Measurements from ENCODE around the gene TFB2M. TPM values are rescaled to one million over a fixed set of nuclear protein-coding genes. Genes with fewer than 3 reads are reported as not detected.
"Not testable (repeated sequence)": the region's sequence is repeated elsewhere in the genome, so short reads cannot be mapped to it uniquely, and the experiment has no call there.

Gene TFB2M
- total RNA-seq, 2 experiments from 2014 or later: 10.4 to 12.3 TPM

DNA sequence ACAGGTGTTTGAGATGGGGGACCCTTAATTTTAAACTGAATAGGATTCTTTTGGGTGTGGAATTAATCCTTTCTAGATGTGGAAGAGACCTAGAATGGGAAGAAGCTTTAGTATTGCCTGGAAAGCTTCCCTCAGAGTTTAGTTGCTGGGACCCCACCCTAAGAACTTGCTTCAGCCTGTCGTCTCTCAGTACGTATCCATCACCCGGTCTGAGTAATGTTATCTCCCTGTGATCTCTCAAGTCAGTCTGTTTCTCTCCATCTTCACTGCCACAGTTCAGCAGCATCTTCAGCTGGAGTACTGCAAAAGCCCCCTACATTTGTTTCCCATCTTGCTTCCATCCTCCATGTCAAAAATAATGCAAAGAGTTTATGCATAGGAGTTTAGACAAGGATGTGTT is 29.1 kb upstream of the TFB2M start:
- H3K27me3 Mint-ChIP-seq (ENCODE audit: low read depth): no peaks in the 10 kb centered on the region
- CTCF ChIA-PET: no interaction called here
- DNase-seq (no peak), ATAC-seq (no peak)
- H3K36me3 Mint-ChIP-seq (ENCODE audit: low read depth): peaks cover 42% of the 10 kb centered on the region
- H3K27ac Mint-ChIP-seq: no peak overlapping the region
- no peak overlapping the region for H3K4me3 Mint-ChIP-seq
- POLR2A ChIA-PET: no interaction called here
- peaks cover 3% of the 10 kb centered on the region for H3K4me1 Mint-ChIP-seq (ENCODE audit: low read depth)
- peaks cover 3% of the 10 kb centered on the region for H3K9me3 Mint-ChIP-seq (ENCODE audit: insufficient read depth)

DNA sequence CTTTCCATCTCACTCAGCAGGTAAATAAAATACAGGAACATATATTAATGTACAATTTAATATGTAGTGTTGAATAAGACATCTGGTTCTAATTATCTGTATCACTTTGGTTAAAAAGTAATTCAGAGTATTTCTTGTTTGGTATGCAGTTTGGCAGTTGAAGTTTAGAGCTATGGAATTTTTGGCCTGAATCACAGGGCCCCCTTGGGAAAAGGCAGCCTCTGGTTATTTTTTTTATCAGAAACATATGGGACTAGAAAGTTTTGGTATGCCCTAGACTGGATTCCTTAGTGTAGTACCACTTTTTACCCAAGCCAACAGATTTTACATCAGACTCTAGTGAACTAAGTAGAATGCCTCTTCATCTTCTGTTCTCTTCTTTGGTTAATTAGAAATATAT is 26.6 kb upstream of the TFB2M start:
- H3K4me1 Mint-ChIP-seq (ENCODE audit: low read depth): peaks cover 6% of the 10 kb centered on the region
- H3K4me3 Mint-ChIP-seq: no peak overlapping the region
- POLR2A ChIA-PET: no interaction called here
- no peak for ATAC-seq
- DNase-seq: no peak
- no peak overlapping the region for H3K27ac Mint-ChIP-seq
- no peaks in the 10 kb centered on the region for H3K27me3 Mint-ChIP-seq (ENCODE audit: low read depth)
- H3K36me3 Mint-ChIP-seq (ENCODE audit: low read depth): peaks cover 50% of the 10 kb centered on the region
- H3K9me3 Mint-ChIP-seq (ENCODE audit: insufficient read depth): peaks cover 7% of the 10 kb centered on the region
- CTCF ChIA-PET: interaction anchor here (0.6 to 1.4 kb wide), 2 partner anchors 17 to 271 kb away, joined by 3 read pairs; no protein-coding TSS in a partner anchor

DNA sequence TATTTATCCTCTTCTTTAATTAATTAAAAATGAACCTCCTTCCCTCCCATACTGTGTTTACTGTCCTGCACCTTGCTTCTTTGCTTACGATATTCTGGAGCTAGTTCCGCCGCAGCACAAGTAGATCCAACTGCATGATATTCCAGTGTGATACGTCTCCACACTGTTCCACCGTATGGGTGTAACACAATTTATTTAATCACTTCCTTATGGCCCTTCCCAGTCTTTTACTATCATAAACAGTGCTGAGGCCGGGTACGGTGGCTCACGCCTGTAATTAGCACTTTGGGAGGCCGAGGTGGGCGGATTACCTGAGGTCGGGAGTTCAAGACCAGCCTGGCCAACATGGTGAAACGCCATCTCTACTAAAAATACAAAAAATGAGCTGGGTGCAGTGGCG is 25.9 kb upstream of the TFB2M start:
- no peak overlapping the region for H3K27ac Mint-ChIP-seq
- H3K27me3 Mint-ChIP-seq (ENCODE audit: low read depth): no peaks in the 10 kb centered on the region
- DNase-seq (no peak), ATAC-seq (no peak)
- H3K36me3 Mint-ChIP-seq (ENCODE audit: low read depth): peaks cover 47% of the 10 kb centered on the region
- ChIA-PET POLR2A (no interaction called here), CTCF (interaction anchor here (1.3 to 1.4 kb wide), 2 partner anchors 13 to 17 kb away, joined by 3 read pairs; no protein-coding TSS in a partner anchor)
- peaks cover 6% of the 10 kb centered on the region for H3K4me1 Mint-ChIP-seq (ENCODE audit: low read depth)
- no peak overlapping the region for H3K4me3 Mint-ChIP-seq
- peaks cover 7% of the 10 kb centered on the region for H3K9me3 Mint-ChIP-seq (ENCODE audit: insufficient read depth)

DNA sequence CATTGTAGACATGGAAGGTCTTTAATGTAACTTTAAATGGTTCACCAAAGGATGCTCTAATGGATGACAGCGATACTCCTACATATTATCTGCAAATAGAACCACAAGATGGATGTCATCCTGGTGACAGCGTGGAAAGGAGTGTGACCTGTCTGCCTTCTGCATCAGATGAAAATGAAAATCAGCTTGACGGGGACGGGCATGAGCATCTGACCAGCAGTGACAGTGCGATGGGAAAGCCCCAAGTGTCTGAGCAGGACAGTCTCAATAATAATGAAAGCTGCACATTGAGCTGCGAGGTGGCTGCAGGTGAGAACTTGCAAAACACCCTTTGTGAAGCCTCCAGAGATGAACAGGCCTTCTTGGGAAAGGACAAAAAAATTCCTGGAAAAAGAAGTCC is 25.4 kb upstream of the TFB2M start:
- peaks cover 43% of the 10 kb centered on the region for H3K36me3 Mint-ChIP-seq (ENCODE audit: low read depth)
- peaks cover 7% of the 10 kb centered on the region for H3K9me3 Mint-ChIP-seq (ENCODE audit: insufficient read depth)
- DNase-seq (no peak), ATAC-seq (no peak)
- H3K27me3 Mint-ChIP-seq (ENCODE audit: low read depth): no peaks in the 10 kb centered on the region
- no peak overlapping the region for H3K4me3 Mint-ChIP-seq
- peaks cover 6% of the 10 kb centered on the region for H3K4me1 Mint-ChIP-seq (ENCODE audit: low read depth)
- no peak overlapping the region for H3K27ac Mint-ChIP-seq
- ChIA-PET POLR2A (no interaction called here), CTCF (interaction anchor here (1.3 to 1.4 kb wide), 2 partner anchors 13 to 16 kb away, joined by 3 read pairs; no protein-coding TSS in a partner anchor)

DNA sequence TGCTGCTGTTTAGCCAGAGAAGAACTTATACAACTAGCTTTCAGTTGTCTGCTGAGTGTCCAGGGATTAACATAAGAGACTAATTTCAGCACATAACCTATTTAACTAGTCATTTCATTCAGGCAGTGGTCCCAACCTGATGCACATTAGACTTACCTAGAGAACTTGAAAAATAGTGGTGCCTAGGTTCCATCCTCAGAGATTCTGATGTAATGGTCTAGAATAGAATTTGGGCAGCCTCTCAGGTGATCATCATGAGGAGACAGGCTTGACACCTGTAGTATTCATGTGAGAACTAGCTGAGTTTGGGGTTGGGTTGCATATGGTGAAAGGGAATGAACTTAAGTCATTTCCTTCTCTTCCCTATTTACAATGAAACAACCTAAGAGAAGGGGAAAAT is 25.0 kb upstream of the TFB2M start:
- CTCF ChIA-PET: interaction anchor here (1.3 kb wide), 1 partner anchor 12 kb away, joined by 3 read pairs; no protein-coding TSS in a partner anchor
- POLR2A ChIA-PET: no interaction called here

DNA sequence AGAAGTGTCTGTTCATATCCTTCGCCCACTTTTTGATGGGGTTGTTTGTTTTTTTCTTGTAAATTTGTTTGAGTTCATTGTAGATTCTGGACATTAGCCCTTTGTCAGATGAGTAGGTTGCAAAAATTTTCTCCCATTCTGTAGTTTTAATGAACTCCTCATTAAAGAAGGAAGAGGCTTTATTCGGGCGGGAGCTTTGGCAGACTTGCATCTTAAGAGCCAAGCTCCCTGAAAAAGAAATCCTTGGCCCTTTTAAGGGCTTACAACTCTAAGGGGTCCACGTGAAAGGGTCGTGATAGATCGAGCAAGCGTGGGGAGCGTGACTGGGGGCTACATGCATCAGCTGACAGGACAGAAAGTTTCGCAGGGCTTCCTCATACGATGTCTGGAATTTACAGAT is 23.9 kb upstream of the TFB2M start:
- CTCF ChIA-PET; H3K27ac Mint-ChIP-seq; H3K4me3 Mint-ChIP-seq; DNase-seq; H3K9me3 Mint-ChIP-seq (ENCODE audit: insufficient read depth); H3K4me1 Mint-ChIP-seq (ENCODE audit: low read depth); H3K27me3 Mint-ChIP-seq (ENCODE audit: low read depth); ATAC-seq; POLR2A ChIA-PET: not testable (repeated sequence)
- H3K36me3 Mint-ChIP-seq (ENCODE audit: low read depth): peaks cover 33% of the 10 kb centered on the region

More for the DNA sequence above, 25.0 kb upstream of the TFB2M start:
- no peak overlapping the region for H3K4me3 Mint-ChIP-seq
- H3K36me3 Mint-ChIP-seq (ENCODE audit: low read depth): peaks cover 42% of the 10 kb centered on the region
- no peak overlapping the region for H3K27ac Mint-ChIP-seq
- ATAC-seq: no peak
- no peaks in the 10 kb centered on the region for H3K27me3 Mint-ChIP-seq (ENCODE audit: low read depth)
- H3K9me3 Mint-ChIP-seq (ENCODE audit: insufficient read depth): peaks cover 7% of the 10 kb centered on the region
- DNase-seq: no peak
- H3K4me1 Mint-ChIP-seq (ENCODE audit: low read depth): peaks cover 6% of the 10 kb centered on the region

DNA sequence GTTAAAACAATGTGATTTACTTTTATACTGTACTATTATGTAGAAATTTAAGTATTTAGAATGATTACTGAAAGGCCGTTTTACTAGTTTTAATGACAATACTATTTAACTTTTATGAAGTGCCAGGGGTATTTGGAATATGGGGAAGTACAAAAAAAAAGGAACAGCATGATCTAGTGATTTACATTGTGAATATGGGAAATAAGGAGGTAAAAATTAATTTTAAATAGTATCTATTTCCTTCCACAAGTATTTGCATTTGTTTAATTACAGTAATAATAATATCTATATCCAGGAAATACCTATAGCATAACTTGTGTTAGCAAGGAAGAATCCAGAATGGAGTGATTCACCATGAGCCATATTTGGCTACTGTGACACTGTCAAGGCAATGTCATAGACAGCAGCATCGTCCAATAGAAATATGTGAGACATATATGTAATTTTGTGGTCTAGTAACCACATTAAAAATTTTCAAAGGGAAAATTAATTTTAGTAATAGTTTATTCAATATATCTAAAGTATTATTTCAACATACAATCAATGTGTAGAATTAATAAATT is 22.2 kb upstream of the TFB2M start:
- Mint-ChIP-seq H3K4me3 (no peak overlapping the region), H3K36me3 (ENCODE audit: low read depth) (peaks cover 38% of the 10 kb centered on the region), H3K27me3 (ENCODE audit: low read depth) (no peaks in the 10 kb centered on the region), H3K4me1 (ENCODE audit: low read depth) (peaks cover 13% of the 10 kb centered on the region), H3K27ac (no peak overlapping the region), H3K9me3 (ENCODE audit: insufficient read depth) (peaks cover 7% of the 10 kb centered on the region)
- no peak for DNase-seq
- CTCF ChIA-PET: no interaction called here
- POLR2A ChIA-PET: no interaction called here
- no peak for ATAC-seq

DNA sequence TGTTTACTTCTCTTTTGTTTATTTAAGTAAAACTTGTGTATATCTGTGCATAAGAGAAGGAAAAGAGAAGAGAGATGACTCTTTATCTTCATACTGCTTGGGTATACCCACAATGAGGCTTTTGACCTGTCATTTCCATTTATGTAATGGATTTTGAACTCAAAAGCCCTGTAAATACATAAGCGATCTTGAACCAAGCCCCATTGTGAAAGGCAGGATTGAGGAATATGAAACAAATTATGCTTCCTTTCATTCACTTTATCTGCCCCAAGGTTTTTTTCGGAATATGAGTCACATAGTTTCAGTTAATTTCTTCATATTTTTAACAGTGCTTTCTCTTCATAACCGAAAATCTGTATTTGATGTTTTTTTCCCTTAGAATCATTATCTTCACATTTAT is 21.5 kb upstream of the TFB2M start:
- ATAC-seq (no peak), DNase-seq (no peak)
- H3K36me3 Mint-ChIP-seq (ENCODE audit: low read depth): peaks cover 36% of the 10 kb centered on the region
- H3K4me1 Mint-ChIP-seq (ENCODE audit: low read depth): peaks cover 16% of the 10 kb centered on the region
- no peak overlapping the region for H3K4me3 Mint-ChIP-seq
- H3K9me3 Mint-ChIP-seq (ENCODE audit: insufficient read depth): peaks cover 7% of the 10 kb centered on the region
- no peak overlapping the region for H3K27ac Mint-ChIP-seq
- ChIA-PET CTCF (no interaction called here), POLR2A (no interaction called here)
- no peaks in the 10 kb centered on the region for H3K27me3 Mint-ChIP-seq (ENCODE audit: low read depth)

DNA sequence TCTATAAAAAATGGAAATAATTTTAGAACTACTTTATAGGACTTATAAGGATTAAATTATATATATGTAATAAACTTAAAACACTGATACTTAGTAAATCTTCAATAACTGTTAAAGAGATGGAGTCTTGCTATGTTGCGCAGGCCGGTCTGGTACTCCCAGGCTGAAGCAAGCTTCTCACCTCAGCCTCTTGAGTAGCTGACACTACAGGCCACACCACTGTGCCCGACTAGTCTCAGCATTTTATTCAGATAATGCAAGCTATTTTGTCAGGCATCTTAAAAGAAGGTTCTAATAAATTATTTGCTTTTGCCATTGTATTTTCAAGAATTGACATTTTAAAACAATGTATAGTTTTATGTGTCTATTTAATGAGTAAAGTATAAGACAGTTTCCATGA is 21.0 kb upstream of the TFB2M start:
- CTCF ChIA-PET: no interaction called here
- peaks cover 16% of the 10 kb centered on the region for H3K4me1 Mint-ChIP-seq (ENCODE audit: low read depth)
- H3K9me3 Mint-ChIP-seq (ENCODE audit: insufficient read depth): peaks cover 7% of the 10 kb centered on the region
- ATAC-seq (no peak), DNase-seq (no peak)
- H3K4me3 Mint-ChIP-seq: no peak overlapping the region
- peaks cover 33% of the 10 kb centered on the region for H3K36me3 Mint-ChIP-seq (ENCODE audit: low read depth)
- POLR2A ChIA-PET: no interaction called here
- no peak overlapping the region for H3K27ac Mint-ChIP-seq
- no peaks in the 10 kb centered on the region for H3K27me3 Mint-ChIP-seq (ENCODE audit: low read depth)

DNA sequence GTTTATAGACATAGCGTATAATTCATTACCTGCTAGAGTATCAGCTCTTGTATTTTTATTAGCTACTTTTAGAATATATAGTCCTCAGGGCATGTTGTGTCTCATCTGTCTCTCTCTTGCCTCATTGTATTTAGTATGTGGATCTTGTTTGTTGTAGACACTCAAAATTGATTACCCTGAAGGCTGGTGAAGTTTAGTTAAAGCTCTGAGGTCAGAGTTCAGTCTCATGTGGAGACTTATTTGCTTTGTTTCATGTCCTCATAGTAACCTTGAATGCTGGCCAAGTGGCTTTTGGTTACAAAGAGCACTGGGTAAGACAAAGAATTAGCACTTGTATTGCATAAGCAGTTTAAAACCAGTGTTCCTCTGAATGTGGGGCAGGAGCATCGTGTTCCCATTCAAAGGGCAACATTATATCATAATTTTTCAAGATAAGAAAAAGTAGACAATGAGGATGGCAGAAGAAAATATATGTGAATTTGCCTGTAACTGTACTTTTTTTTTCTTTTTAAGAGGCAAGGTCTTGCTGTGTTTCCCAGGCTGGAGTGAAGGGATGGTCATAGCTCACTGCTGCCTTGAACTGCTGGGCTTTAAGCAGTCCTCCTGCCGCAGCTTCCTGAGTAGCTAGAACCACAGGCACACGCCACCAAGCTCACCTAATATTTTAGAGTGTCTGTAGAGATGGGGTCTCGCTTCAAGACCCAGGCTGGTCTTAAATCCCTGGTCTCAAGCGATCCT is 17.6 kb upstream of the TFB2M start:
- CTCF ChIA-PET: no interaction called here
- Mint-ChIP-seq H3K4me1 (ENCODE audit: low read depth) (peaks cover 11% of the 10 kb centered on the region), H3K4me3 (no peak overlapping the region), H3K9me3 (ENCODE audit: insufficient read depth) (no peaks in the 10 kb centered on the region), H3K36me3 (ENCODE audit: low read depth) (peaks cover 15% of the 10 kb centered on the region), H3K27ac (no peak overlapping the region), H3K27me3 (ENCODE audit: low read depth) (no peaks in the 10 kb centered on the region)
- ATAC-seq (no peak), DNase-seq (no peak)
- POLR2A ChIA-PET: no interaction called here

DNA sequence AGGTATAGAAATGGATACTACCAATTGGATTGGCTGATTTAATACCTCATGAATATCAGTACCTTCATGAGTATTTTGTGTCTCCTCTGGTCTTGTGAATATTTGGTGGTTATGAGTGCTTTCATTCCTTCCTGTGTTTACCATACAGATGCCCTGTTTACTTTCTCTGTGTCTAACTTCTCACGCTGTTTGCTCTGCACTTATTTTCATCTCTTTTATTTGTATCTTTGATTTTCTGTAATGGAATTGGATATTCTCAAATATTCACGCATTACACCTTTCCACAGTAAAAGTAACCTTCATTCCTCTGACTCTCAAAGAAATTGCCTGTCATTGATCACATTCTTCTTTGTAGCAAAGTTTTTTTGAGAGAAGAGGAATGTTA is 17.0 kb upstream of the TFB2M start:
- DNase-seq (no peak), ATAC-seq (no peak)
- H3K27me3 Mint-ChIP-seq (ENCODE audit: low read depth): no peaks in the 10 kb centered on the region
- H3K36me3 Mint-ChIP-seq (ENCODE audit: low read depth): peaks cover 14% of the 10 kb centered on the region
- ChIA-PET CTCF (no interaction called here), POLR2A (no interaction called here)
- H3K4me1 Mint-ChIP-seq (ENCODE audit: low read depth): peaks cover 13% of the 10 kb centered on the region
- no peaks in the 10 kb centered on the region for H3K9me3 Mint-ChIP-seq (ENCODE audit: insufficient read depth)
- H3K4me3 Mint-ChIP-seq: no peak overlapping the region
- no peak overlapping the region for H3K27ac Mint-ChIP-seq

DNA sequence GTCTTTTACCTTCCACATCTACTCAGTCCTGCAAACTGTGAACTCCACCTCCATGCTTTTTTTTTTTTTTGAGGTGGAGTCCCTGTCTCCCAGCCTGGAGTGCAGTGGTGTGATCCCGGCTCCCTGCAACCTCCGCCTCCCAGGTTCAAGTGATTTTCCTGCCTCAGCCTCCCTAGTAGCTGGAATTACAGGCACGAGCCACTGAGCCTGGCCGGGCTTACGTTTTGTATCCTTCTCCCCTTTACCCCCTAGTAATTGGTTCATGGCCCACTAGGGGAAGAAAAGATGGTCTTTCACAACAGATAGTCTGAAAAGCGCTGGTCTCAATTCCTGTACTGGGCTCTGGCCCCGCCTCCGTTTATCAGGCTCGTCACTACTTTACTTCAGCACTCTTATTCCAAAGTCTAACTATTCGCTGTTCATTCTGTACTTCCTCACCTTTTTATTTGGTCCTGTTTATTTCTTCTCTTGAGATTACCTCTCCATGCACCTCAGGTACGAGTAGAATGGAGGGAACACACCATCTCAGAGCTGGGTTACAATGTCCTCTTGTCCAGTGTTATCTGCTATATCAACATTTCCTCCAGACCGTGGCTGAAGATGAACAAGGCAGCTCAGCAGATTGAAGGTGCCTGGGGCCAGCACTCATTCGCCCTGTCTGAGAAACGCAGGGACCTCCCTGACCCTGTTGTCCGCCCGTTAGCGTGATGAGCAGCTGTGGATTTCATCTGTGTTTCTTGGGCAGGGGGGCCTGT is 16.4 kb upstream of the TFB2M start:
- DNase-seq: no peak
- H3K27ac Mint-ChIP-seq: no peak overlapping the region
- peaks cover 17% of the 10 kb centered on the region for H3K36me3 Mint-ChIP-seq (ENCODE audit: low read depth)
- no peaks in the 10 kb centered on the region for H3K27me3 Mint-ChIP-seq (ENCODE audit: low read depth)
- H3K4me3 Mint-ChIP-seq: no peak overlapping the region
- no peaks in the 10 kb centered on the region for H3K9me3 Mint-ChIP-seq (ENCODE audit: insufficient read depth)
- POLR2A ChIA-PET: no interaction called here
- ATAC-seq: no peak
- CTCF ChIA-PET: interaction anchor here (1.0 kb wide), 1 partner anchor 12 kb away, joined by 3 read pairs; no protein-coding TSS in a partner anchor
- peaks cover 18% of the 10 kb centered on the region for H3K4me1 Mint-ChIP-seq (ENCODE audit: low read depth)
